ENCODE measurements around the gene USP5.

The USP5 gene

DNA sequence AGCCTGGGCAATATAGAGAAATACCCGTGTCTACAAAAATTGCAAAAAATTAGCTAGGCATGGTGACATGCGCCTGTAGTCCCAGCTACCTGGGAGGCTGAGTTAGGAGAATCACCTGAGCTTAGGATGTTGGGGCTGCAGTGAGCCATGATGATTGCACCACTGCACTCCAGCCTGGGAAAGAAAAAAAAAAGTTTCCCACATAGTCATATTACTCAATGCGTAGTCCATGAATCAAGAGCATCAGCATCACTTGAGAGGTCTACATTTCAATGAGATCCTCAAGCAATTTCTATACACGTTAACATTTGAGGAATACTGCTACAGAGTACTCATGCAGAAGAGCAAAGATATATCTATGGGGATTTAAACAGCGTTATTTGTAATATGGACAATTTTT is 47.5 kb downstream of the USP5 start:
- H3K4me1 ChIP-seq (ENCODE audit: low read depth, poor library complexity, severe bottlenecking) = peaks cover 7% of the 10 kb centered on the region
- no peak overlapping the region for H3K9ac ChIP-seq
- no peak overlapping the region for H3K27ac ChIP-seq
- H3K36me3 ChIP-seq (ENCODE audit: insufficient read depth) = no peaks in the 10 kb centered on the region
- no peak overlapping the region for H2AFZ ChIP-seq (ENCODE audit: low read depth)
- H3K4me2 ChIP-seq = no peak overlapping the region
- no peaks in the 10 kb centered on the region for H3K27me3 ChIP-seq (ENCODE audit: insufficient read depth, low read depth)
- TF ChIP-seq, protein P1, sequence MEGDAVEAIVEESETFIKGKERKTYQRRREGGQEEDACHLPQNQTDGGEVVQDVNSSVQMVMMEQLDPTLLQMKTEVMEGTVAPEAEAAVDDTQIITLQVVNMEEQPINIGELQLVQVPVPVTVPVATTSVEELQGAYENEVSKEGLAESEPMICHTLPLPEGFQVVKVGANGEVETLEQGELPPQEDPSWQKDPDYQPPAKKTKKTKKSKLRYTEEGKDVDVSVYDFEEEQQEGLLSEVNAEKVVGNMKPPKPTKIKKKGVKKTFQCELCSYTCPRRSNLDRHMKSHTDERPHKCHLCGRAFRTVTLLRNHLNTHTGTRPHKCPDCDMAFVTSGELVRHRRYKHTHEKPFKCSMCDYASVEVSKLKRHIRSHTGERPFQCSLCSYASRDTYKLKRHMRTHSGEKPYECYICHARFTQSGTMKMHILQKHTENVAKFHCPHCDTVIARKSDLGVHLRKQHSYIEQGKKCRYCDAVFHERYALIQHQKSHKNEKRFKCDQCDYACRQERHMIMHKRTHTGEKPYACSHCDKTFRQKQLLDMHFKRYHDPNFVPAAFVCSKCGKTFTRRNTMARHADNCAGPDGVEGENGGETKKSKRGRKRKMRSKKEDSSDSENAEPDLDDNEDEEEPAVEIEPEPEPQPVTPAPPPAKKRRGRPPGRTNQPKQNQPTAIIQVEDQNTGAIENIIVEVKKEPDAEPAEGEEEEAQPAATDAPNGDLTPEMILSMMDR (conservative IDR thresholded peaks at IDR 0.05; ENCODE audit: low read depth, low read length) = no peak
- no peaks in the 10 kb centered on the region for H4K20me1 ChIP-seq (ENCODE audit: insufficient read depth)
- H3K79me2 ChIP-seq (ENCODE audit: insufficient read depth, low read depth) = no peaks in the 10 kb centered on the region
- H3K4me3 ChIP-seq (IDR thresholded peaks at IDR 0.05; ENCODE audit: insufficient read depth, low read depth, low read length) = no peak overlapping the region

DNA sequence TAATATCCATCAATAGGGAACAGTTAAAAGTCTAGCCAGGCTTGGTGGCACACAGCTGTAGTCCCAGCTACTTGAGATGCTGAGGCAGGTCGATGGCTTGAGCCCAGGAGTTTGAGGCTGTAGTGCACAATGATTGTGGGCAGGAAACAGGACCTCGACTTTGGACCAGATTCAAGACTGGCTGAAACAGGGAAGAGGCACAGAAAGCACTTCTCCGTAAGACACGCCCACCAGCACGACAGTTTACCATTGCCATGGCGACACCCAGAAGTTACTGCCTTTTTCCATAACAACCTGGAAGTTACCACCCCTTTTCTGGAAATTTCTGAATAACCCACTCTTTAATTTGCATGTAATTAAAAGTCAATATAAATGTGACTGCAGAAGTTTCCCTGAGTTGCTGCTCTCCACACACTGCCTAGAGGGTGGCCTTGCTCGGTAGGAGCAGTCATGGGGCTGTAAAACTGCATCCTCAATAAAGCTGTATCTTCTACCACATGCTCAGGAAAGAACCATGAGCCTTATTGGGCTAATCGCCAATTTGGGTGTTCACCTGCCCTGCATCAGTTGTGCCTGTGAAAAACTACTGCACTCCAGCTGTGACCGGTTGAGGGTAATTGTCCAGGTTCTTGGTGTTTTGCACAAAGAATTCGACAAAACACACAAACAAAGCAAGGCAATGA is 48.0 kb downstream of the USP5 start:
- no peaks in the 10 kb centered on the region for H3K36me3 ChIP-seq (ENCODE audit: insufficient read depth)
- H3K4me1 ChIP-seq (ENCODE audit: low read depth, poor library complexity, severe bottlenecking) = peaks cover 8% of the 10 kb centered on the region
- H3K4me3 ChIP-seq (IDR thresholded peaks at IDR 0.05; ENCODE audit: insufficient read depth, low read depth, low read length) = no peak overlapping the region
- H3K4me2 ChIP-seq = no peak overlapping the region
- H2AFZ ChIP-seq (ENCODE audit: low read depth) = no peak overlapping the region
- H3K79me2 ChIP-seq (ENCODE audit: insufficient read depth, low read depth) = no peaks in the 10 kb centered on the region
- no peaks in the 10 kb centered on the region for H4K20me1 ChIP-seq (ENCODE audit: insufficient read depth)
- no peak overlapping the region for H3K9ac ChIP-seq
- no peaks in the 10 kb centered on the region for H3K27me3 ChIP-seq (ENCODE audit: insufficient read depth, low read depth)
- no peak overlapping the region for H3K27ac ChIP-seq
- TF ChIP-seq, protein P1 (conservative IDR thresholded peaks at IDR 0.05; ENCODE audit: low read depth, low read length) = no peak

DNA sequence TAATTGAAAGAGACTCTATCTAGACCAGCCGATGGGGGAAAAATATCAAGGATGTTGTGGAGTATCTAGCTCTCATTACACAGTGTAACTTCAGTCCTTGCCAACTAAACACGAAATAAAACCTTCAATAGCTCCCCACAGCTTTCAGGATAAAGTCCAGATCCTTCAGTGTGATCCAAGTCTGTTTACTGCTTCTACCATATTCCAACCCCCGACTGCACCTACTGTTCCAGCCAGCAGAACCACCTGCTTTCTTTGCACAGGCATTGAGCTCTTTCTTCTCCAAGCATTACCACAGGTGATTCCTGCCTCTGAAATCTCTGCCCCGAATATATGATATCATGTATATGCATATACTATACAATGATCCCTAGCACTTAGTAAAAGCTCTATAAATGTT is 50.5 kb downstream of the USP5 start:
- H4K20me1 ChIP-seq (ENCODE audit: insufficient read depth) = no peaks in the 10 kb centered on the region
- no peak overlapping the region for H3K4me2 ChIP-seq
- H3K36me3 ChIP-seq (ENCODE audit: insufficient read depth) = no peaks in the 10 kb centered on the region
- TF ChIP-seq, protein P1 (conservative IDR thresholded peaks at IDR 0.05; ENCODE audit: low read depth, low read length) = no peak
- no peak overlapping the region for H3K4me3 ChIP-seq (IDR thresholded peaks at IDR 0.05; ENCODE audit: insufficient read depth, low read depth, low read length)
- H3K9ac ChIP-seq = no peak overlapping the region
- no peaks in the 10 kb centered on the region for H3K27me3 ChIP-seq (ENCODE audit: insufficient read depth, low read depth)
- H3K79me2 ChIP-seq (ENCODE audit: insufficient read depth, low read depth) = no peaks in the 10 kb centered on the region
- no peak overlapping the region for H2AFZ ChIP-seq (ENCODE audit: low read depth)
- no peak overlapping the region for H3K27ac ChIP-seq
- H3K4me1 ChIP-seq (ENCODE audit: low read depth, poor library complexity, severe bottlenecking) = peaks cover 8% of the 10 kb centered on the region

- no peak overlapping the region for H3K9ac ChIP-seq
- H3K27ac ChIP-seq = no peak overlapping the region
- peak overlapping the region; percentile 97; the same call in 1 of the 2 replicates for H3K4me2 ChIP-seq
- H3K4me1 ChIP-seq (ENCODE audit: low read depth, poor library complexity, severe bottlenecking) = peaks cover 8% of the 10 kb centered on the region
- TF ChIP-seq, protein P1 (conservative IDR thresholded peaks at IDR 0.05; ENCODE audit: low read depth, low read length) = no peak
- no peaks in the 10 kb centered on the region for H4K20me1 ChIP-seq (ENCODE audit: insufficient read depth)
- no peak overlapping the region for H3K4me3 ChIP-seq (IDR thresholded peaks at IDR 0.05; ENCODE audit: insufficient read depth, low read depth, low read length)
- H3K36me3 ChIP-seq (ENCODE audit: insufficient read depth) = no peaks in the 10 kb centered on the region
- peak overlapping the region; percentile 91 for H2AFZ ChIP-seq (ENCODE audit: low read depth)
- H3K79me2 ChIP-seq (ENCODE audit: insufficient read depth, low read depth) = no peaks in the 10 kb centered on the region
- no peaks in the 10 kb centered on the region for H3K27me3 ChIP-seq (ENCODE audit: insufficient read depth, low read depth)
These were observed 51.8 kb downstream of the USP5 start for GRCh38 chr12:6903722-6904121.

All from KMS-11 (cell line).